HG02870 (cell line): ENCODE measurements around the gene CPNE4.

Experiments used
- ATAC-seq: cut with Tn5 transposase; IDR thresholded peaks from one replicate; pipeline ENCODE4 v1.9.1; 2021; ENCODE audit warnings: mild to moderate bottlenecking, moderate library complexity; ENCODE audit not compliant: unreplicated experiment

CPNE4 gene

GRCh38 chr3:132017137-132017536, 17.7 kb downstream of the CPNE4 start:
- ATAC-seq, result no peak

- no peak for ATAC-seq
Measured at GRCh38 chr3:132016061-132017041, 18.5 kb downstream of the CPNE4 start.

GRCh38 chr3:132014105-132014504, 20.7 kb downstream of the CPNE4 start:
- no peak for ATAC-seq

- ATAC-seq, result no peak
Measured at GRCh38 chr3:132009241-132009640, 25.6 kb downstream of the CPNE4 start.

GRCh38 chr3:132008837-132009236, 26.0 kb downstream of the CPNE4 start:
- no peak for ATAC-seq

- no peak for ATAC-seq
Measured at GRCh38 chr3:132007617-132008016, 27.2 kb downstream of the CPNE4 start.

GRCh38 chr3:132006605-132007204, 28.1 kb downstream of the CPNE4 start:
- no peak for ATAC-seq

GRCh38 chr3:132004571-132004970, 30.2 kb downstream of the CPNE4 start:
- ATAC-seq, result no peak

GRCh38 chr3:132003685-132004084, 31.1 kb downstream of the CPNE4 start:
- ATAC-seq, result no peak

- ATAC-seq, result no peak
Measured at GRCh38 chr3:132001999-132002398, 32.8 kb downstream of the CPNE4 start.

- no peak for ATAC-seq
Measured at GRCh38 chr3:132001036-132001435, 33.8 kb downstream of the CPNE4 start.

GRCh38 chr3:131998027-131998426, 36.8 kb downstream of the CPNE4 start:
- ATAC-seq, result no peak

- ATAC-seq, result no peak
Measured at GRCh38 chr3:131995891-131996290, 38.9 kb downstream of the CPNE4 start.

GRCh38 chr3:131989318-131989717, 45.5 kb downstream of the CPNE4 start:
- no peak for ATAC-seq

- no peak for ATAC-seq
Measured at GRCh38 chr3:131988209-131988608, 46.6 kb downstream of the CPNE4 start.

GRCh38 chr3:131983689-131984088, 51.1 kb downstream of the CPNE4 start:
- no peak for ATAC-seq

- no peak for ATAC-seq
Measured at GRCh38 chr3:131981323-131981722, 53.5 kb downstream of the CPNE4 start.

GRCh38 chr3:131976448-131976847, 58.4 kb downstream of the CPNE4 start:
- no peak for ATAC-seq

- no peak for ATAC-seq
Measured at GRCh38 chr3:131975047-131975446, 59.8 kb downstream of the CPNE4 start.

GRCh38 chr3:131973731-131974130, 61.1 kb downstream of the CPNE4 start:
- ATAC-seq, result no peak

- ATAC-seq, result no peak
Measured at GRCh38 chr3:131972550-131972949, 62.3 kb downstream of the CPNE4 start.

GRCh38 chr3:131972091-131972490, 62.7 kb downstream of the CPNE4 start:
- ATAC-seq, result no peak
